Umbilical cord (tissue), 2 donors: ENCODE results near the gene BMP6. TPM values are rescaled to one million over a fixed set of nuclear protein-coding genes. Genes with fewer than 3 reads are reported as not detected.
"Not testable (repeated sequence)": the region's sequence is repeated elsewhere in the genome, so short reads cannot be mapped to it uniquely, and the experiment has no call there.

Experiments used
- DNase-seq: peaks from one replicate; pipeline ENCODE4 v3.0.0-alpha.2; 2015; ENCODE audit warnings: low spot score
- total RNA-seq: library from RNA; depleted of rRNA; stranded (reverse); fragments of >200 nt; gene quantifications from one replicate; pipeline ENCODE4 v1.2.3, GENCODE V29; 2014; ENCODE audit warnings: low replicate concordance; ENCODE audit not compliant: insufficient read depth

BMP6 gene
- total RNA-seq, 1 donor from 2014 or later: 144 TPM

- no peak for DNase-seq
Observed at GRCh38 chr6:7882505-7883257, 156.8 kb downstream of the BMP6 start.

GRCh38 chr6:7883381-7883780 is 157.5 kb downstream of the BMP6 start:
- DNase-seq: no peak

GRCh38 chr6:7886132-7886531 is 160.2 kb downstream of the BMP6 start:
- no peak for DNase-seq

GRCh38 chr6:7887278-7887991 is 161.5 kb downstream of the BMP6 start:
- DNase-seq: no peak

- no peak for DNase-seq
Observed at GRCh38 chr6:7888587-7889357, 162.9 kb downstream of the BMP6 start.

GRCh38 chr6:7891078-7891872 is 165.4 kb downstream of the BMP6 start:
- no peak for DNase-seq

- not testable (repeated sequence) for DNase-seq
Observed at GRCh38 chr6:7892367-7892766, 166.5 kb downstream of the BMP6 start.

GRCh38 chr6:7893342-7893741 is 167.4 kb downstream of the BMP6 start:
- no peak for DNase-seq

- no peak for DNase-seq
Observed at GRCh38 chr6:7894262-7895124, 168.6 kb downstream of the BMP6 start.

GRCh38 chr6:7895125-7895423 is 169.2 kb downstream of the BMP6 start:
- DNase-seq: no peak

GRCh38 chr6:7896465-7896987 is 170.6 kb downstream of the BMP6 start:
- DNase-seq: no peak

- DNase-seq: no peak
Observed at GRCh38 chr6:7897461-7898192, 171.7 kb downstream of the BMP6 start.

GRCh38 chr6:7898193-7898586 is 172.3 kb downstream of the BMP6 start:
- DNase-seq: not testable (repeated sequence)

GRCh38 chr6:7899101-7899888 is 173.4 kb downstream of the BMP6 start:
- no peak for DNase-seq

- DNase-seq: no peak
Observed at GRCh38 chr6:7899889-7900213, 174.0 kb downstream of the BMP6 start.

GRCh38 chr6:7900621-7901020 is 174.7 kb downstream of the BMP6 start:
- DNase-seq: no peak

- DNase-seq: no peak
Observed at GRCh38 chr6:7901056-7901455, 175.2 kb downstream of the BMP6 start.

- DNase-seq: no peak
Observed at GRCh38 chr6:7901780-7902179, 175.9 kb downstream of the BMP6 start.

- DNase-seq: no peak
Observed at GRCh38 chr6:7902221-7902620, 176.3 kb downstream of the BMP6 start.
